Frontal cortex (tissue), 4 donors: Measurements from ENCODE around the gene CNTN6. TPM values are rescaled to one million over a fixed set of nuclear protein-coding genes. Genes with fewer than 3 reads are reported as not detected.
"Not testable (repeated sequence)": the region's sequence is repeated elsewhere in the genome, so short reads cannot be mapped to it uniquely, and the experiment has no call there.

Source experiments
- DNase-seq, 2 donors: peaks; one replicate each; pipeline ENCODE4 v3.0.0; 2012; ENCODE audit warnings: low spot score in 2 of 2
- FAIRE-seq: peaks from 2 replicates; lab custom pipeline; 2012; peaks lifted over from hg19 to GRCh38; lab: Jason Lieb, UNC
- small RNA-seq: library from RNA; depleted of rRNA; stranded (forward); fragments of <200 nt; gene quantifications from one replicate; pipeline ENCODE3, GENCODE V24; 2014
- total RNA-seq: library from RNA; depleted of rRNA; stranded (reverse); fragments of >200 nt; gene quantifications from one replicate; pipeline ENCODE4 v1.2.3, GENCODE V29; 2014
- donor health status: control.
- donor health status: control.
- donor health status: control.

Gene CNTN6
- total RNA-seq, 1 donor from 2014 or later: 11.8 TPM

DNA sequence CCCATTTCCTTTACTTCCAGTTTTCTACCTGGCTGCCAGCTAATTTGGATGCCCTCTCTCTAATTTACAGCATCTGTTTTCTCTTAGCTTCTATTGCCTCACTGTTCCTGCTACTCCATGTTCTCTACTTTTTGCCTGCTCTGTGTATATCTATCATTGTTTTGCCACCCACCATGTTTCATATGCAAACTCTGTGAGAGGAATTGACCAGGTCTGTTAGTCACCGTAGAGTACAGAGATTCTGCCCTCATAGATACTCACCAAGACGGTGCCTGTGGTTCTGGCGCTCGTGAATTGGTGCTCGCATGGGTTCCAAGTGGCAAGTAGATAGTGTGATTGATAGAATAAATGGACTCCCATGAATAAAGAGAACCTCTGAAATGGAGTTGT, 288.8 kb downstream of the CNTN6 start:
- no peak for FAIRE-seq
- DNase-seq: no peak

DNA sequence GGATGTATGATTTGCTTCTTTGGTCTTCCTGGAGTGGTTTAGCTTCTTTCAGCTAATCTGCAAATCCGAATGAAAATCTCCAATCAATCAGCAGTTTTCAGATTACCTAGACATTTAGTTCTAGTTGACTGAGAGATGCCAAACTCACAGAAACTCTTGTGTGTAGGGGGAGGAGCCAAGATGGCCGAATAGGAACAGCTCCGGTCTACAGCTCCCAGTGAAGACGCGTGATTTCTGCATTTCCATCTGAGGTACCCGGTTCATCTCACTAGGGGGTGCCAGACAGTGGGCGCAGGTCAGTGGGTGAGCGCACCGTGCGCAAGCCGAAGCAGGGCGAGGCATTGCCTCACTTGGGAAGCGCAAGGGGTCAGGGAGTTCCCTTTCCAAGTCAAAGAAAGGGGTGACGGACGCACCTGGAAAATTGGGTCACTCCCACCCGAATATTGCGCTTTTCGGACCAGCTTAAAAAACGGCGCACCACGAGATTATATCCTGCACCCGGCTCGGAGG, 294.6 kb downstream of the CNTN6 start:
- not testable (repeated sequence) for DNase-seq, FAIRE-seq

DNA sequence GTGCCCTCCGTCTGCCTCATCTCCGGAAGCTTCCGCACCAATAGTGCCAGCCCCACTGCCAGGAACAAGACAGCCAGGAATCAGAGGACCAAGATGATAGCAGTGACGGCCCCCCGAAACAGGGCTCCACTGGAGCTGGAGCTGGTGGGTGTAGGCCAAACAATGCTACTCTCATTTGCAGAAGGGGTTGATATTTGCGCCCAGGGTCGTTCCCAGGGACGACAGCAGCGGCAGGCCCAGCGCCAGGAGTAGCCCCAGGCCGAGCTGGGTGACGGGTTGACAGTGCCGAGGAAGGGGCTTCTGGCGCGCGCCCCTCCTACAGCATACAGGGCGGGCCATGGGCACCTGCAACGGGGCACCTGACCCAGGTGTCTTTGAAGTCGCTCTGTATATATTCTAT, 301.4 kb downstream of the CNTN6 start:
- FAIRE-seq (no peak), DNase-seq (no peak)

DNA sequence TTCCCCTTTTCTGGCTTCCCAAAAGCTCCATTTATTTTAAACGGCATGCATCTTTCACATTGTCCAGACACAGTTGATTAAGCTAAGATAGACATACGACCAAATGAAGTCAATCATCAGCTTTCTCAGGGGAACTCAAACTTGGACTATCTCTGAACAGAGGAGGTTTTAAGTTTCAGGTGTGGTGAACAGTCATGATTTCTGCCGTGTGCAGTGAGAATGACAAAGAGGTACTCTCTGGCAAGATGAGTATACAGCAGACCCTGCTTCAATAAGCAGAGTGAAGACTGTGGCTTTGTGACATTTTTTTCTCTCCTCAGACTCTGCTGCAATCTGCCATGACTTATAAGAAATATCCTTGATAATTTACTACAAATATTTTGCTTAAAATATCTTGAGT, 307.7 kb downstream of the CNTN6 start:
- DNase-seq: no peak
- FAIRE-seq: no peak

DNA sequence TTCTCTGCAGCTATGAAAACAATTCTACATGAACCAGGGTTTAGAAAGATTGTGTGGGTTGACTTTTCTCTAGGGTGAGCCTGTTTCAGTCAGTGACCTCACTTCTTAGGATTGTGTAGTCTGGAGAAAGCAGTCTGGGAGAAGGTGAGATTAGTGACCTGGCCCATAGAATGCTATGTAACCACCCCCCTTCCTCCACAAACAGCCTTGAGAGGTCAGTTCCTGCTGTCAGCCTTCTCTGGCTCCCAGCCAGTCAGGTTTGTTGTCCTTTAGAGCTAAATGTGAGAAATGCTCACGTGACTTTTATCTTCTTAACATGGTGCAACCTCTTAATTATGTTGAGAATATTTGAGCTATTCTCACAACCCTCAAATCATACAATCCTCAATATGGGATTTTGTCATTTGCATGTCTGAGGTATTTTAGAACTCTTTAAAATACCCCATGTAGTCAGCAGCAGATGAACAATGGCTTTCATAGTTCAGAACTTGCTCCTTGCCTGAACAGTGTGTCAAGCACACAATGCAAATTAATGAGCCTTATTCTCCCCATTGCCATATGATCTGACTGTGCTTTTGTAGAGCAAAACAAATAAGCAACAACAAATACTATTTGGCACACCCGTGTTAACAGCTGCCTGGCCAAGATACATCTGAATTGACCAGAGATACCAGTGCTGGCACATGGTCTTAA, 311.6 kb downstream of the CNTN6 start:
- DNase-seq: no peak
- no peak for FAIRE-seq

DNA sequence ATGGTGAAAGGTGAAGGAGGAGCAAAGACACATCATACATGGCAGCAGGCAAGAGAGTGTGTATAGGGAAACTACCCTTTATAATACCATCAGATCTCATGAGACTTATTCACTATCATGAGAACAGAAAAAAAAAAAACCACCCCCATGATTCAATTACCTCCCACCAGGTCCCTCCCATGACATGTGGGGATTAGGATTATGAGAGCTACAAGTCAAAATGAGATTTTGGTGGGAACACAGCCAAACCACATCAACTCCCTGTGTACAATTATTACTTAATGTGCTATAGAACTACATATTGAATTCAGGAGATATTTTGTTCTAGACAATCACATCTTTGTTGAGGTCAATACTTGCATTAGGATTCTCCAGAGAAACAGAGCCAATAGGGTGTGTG, 313.4 kb downstream of the CNTN6 start:
- no peak for FAIRE-seq
- DNase-seq: no peak

DNA sequence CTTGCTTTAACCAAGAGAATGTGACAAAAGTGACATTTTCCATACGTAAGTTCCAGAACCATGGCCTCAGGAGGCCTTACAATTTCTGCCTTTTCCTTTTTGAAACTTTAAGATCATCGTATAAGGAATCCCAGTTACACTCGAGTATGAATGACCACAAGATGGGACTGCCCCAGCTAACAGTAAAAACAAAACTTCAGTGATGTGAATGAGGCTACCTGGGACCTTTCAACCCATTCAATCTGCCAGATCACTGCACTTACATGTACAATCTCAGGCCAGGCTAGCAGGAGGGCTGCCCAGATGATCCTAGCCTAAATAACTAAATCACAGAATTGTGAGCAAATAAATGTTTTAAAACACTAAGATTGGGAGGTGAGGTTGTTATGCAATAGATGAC, 328.8 kb downstream of the CNTN6 start:
- DNase-seq: no peak
- FAIRE-seq: no peak

DNA sequence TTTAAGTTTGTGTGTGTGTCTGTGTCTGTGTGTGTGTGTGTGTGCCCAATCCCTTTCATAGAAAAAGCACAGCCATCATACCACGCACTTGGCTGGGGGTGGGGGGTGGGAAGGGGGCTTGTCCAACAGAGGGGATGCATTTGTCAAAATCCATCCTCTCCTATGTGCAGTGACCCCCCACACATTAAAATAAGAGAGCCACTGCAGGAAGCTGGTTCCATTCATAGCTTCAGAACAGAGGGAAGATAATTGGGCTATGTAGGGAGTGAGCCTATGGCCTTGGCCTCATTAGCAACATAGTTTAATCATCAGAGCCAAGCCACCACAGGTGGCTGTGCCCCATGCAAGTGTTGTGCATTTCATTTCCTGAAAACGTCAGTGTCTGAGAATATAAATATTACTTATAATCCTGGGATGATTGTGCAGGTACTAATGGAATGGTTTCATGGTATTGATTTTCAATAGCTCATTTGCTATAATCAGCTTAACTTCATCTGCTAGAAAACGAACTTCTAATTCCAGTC, 330.8 kb downstream of the CNTN6 start:
- DNase-seq: no peak
- no peak for FAIRE-seq

DNA sequence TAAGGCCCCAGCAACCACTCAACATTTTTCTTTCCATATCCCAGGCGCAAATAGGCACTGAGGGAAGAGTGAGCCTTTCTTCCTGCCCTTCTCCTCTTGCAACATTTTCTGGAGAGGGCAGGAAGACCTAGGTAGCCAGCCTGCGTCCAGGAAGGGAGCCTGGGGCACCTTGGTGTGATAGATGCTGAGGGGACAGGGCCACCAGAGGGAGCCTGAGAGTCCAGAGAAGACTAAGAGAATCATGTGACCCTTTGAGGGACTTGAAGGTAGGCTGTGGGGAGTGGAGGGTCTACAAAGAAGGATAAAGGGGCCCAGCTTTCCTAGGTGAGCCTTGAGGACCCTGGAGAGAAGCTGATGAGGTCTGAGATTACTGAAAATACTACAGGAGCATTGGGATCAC, 346.6 kb downstream of the CNTN6 start:
- FAIRE-seq (no peak), DNase-seq (no peak)

DNA sequence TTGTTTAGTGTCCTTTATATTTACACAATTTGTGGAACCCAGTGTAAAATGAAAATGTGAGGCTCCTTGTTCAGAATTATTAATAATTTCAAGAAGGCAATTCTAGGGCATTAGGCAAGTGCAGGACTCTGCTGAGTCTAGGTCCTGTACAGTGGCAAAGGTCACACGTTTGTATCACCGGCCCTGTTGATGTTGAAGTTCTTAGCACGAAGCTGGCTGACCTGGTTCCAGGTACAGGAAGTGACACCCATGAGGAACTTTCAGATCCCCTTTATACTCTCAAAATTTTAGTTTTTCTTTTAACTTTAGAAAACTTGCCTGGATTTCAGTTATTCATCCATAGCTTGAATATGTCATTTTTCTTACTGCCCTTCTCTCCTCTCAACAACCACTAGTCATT, 349.4 kb downstream of the CNTN6 start:
- DNase-seq (no peak), FAIRE-seq (no peak)

DNA sequence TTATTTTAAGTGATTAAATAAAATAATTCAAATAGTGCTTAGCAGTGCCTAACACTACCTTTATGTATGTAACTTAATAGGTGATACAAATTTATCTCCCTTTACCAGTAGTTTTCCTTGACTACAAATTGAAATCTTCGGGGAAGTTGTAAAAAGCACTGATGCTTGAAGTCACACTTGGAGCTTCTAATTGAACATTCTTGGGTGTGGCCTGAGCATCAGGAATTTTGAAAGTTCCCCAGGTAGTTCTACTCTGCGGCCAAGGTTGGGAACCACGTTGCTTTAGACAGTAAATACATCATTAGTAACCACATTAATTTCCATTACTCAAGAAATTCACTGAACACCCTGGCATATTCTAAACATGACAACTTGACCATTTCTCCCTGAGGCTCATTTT, 351.4 kb downstream of the CNTN6 start:
- FAIRE-seq: no peak
- no peak for DNase-seq

DNA sequence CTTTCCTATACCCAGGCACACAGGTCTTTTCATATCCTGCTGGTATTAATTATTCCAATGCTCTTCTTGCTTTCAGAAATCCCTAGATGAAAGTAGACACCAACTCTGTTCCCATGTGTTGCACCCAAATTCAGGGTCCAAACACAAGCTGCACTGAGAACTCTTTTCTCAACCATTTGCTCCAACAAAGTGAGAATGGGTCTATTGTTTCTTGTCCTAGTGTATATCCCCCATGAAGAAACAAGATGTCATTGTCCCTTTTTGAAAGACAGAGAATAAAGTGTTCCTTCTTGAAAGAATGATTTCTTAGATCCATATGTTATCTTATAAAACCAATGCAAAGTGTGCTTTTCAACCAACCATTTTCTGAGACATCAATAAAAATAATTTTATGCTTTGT, 353.7 kb downstream of the CNTN6 start:
- FAIRE-seq: peak; percentile 79
- DNase-seq: no peak

DNA sequence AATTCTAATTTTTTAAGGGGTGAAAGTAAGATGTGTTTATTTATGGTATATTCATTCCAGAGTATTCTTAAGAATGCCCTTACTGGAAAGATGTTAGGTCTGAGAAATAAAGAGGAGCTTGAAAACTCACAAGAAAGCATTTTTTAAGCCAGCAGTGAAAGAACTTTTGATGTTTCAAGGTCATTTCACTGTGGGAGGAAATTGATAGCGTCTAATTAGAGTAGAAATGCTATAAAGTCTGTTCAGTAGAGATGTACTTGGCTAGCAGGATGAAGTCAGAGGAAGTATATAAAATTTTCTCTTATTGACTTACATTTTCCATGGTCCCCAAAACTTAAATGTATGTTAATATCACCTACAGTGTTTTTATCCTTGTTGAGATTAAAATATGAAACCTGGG, 354.6 kb downstream of the CNTN6 start:
- FAIRE-seq: no peak
- DNase-seq: no peak

DNA sequence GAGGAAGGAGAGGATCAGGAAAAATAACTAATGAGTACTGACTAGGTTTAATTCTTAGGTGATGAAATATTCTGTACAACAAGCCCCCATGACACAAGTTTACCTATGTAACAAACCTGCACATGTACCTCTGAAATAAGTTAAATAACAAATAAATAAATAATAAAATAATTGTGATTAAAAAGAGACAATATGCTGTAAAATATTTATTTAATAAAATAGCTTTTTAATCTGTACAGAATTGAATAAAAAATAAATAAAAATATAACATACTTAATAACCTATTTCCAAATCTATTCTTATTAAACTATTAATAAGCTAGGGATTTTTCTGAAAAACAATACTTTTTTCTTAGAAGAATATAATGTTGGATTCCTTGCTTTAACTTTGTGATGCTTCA, 355.6 kb downstream of the CNTN6 start:
- no peak for DNase-seq
- FAIRE-seq: peak; percentile 87

Small RNA genes within 50 kb of the gene (small RNA-seq; reads per million reads assigned to genes)
- gene CRB3P1 (not detected), gene RN7SL120P (not detected)
